DMS153 treated with DMSO at 0.1 percent for 48 hours (cell line): ENCODE data around the gene ANKS4B.
"Not testable (repeated sequence)": the region's sequence is repeated elsewhere in the genome, so short reads cannot be mapped to it uniquely, and the experiment has no call there.

Experiments used
- DNase-seq: peaks from one replicate; lab custom pipeline; 2025; ENCODE audit not compliant: unreplicated experiment; lab: John Stamatoyannopoulos, UW

ANKS4B gene, protein sequence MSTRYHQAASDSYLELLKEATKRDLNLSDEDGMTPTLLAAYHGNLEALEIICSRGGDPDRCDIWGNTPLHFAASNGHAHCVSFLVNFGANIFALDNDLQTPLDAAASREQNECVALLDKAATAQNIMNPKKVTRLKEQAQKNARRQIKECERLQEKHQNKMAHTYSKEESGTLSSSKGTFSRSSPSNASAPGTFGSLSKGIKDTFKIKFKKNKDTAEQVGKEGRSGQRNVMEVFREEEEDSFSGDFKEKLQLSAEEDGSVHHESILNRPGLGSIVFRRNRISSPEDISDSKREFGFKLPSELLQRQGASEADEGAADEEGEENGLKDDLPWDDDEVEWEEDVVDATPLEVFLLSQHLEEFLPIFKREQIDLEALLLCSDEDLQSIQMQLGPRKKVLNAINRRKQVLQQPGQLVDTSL

DNA sequence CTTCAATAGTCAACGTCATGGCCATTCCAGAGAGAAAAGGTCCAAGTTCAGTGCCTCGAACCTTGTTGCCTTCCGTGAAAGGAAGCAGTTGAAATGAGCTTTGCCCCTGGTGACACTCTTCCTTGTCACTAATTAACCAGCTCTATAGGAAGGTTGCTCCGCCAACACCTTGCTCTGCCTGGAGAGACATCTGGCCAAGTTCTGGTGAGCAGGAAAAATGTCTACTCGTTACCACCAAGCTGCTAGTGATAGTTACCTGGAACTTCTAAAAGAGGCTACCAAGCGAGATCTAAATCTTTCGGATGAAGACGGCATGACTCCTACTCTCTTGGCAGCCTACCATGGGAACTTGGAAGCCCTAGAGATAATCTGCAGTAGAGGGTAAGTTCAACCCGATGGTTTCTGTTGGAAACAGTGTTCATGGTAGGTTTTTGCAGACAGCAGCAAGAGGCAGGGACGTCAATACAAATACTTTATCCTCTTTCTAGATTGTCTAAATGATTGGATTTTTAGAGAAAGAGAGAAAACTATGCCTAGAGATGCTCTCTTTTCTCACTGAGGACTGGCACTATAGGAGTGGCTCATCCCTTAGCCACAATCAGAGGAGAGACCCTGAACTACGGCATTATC, at the start of gene ANKS4B:
Gene ANKS4B, plus strand, starts transcription at position 179 of the 630 bp plus-strand sequence. Its CDS starts 39 bp downstream, at position 218.
- no peak for DNase-seq

DNA sequence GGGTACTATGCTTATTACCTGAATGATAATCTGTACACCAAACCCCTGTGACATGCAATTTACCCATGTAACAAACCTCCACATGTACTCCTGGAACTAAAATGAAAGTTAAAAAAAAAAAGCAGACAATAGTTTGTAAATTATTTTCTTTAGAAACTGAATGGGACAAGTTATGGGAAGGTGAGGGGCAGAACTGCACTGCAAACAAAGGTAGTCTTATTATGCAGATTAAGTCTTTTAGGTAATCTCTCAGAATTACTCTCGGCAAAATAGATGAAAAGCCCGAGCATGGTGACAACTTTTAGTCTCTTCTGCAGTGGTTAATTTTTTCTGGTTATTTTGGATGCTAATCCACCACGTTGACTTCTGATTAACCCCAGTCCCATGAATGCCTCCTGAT, 49.5 kb upstream of the ANKS4B start:
- DNase-seq = no peak

DNA sequence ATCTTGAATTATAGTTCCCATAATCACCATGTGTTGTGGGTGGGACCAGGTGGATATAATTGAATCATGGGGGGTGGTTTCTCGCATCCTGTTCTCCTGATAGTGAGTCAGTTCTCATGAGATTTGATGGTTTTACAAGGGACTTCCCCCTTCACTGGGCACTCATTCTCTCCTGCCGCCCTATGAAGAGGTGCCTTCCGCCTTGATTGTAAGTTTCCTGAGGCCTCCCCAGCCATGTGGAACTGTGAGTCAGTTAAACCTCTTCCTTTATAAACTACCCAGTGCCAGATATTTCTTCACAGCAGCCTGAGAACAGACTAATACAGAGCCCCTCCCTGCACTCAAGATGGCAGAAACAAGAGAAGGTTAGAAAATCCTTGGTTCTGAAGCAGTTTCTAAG, 48.7 kb upstream of the ANKS4B start:
- DNase-seq = no peak

DNA sequence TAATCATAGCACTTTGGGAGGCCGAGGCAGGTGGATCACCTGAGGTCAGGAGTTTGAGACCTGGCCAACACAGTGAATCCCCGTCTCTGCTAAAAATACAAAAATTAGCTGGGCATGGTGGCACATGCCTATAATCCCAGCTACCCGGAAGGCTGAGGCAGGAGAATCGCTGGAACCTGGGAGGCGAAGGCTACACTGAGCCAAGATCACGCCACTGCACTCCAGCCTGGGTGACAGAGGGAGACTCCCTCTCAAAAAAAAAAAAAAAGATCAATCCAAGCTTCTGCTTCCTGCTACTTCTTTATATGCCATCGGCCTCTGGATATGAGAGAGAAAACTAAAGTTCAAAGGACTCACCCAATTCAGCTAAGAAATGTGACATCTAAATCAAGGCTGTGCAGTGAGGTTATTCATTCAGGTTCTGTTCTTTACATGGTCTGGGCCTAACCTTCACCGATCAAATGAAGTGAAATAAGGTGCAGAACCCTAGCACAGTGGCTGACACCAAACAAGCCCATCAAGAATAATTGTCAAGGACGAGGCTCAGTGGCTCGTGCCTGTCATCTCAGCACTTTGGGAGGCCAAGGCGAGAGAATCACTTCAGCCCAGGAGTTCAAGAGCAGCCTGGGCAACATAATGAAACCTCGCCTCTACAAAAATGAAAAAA, 47.7 kb upstream of the ANKS4B start:
- DNase-seq = no peak

DNA sequence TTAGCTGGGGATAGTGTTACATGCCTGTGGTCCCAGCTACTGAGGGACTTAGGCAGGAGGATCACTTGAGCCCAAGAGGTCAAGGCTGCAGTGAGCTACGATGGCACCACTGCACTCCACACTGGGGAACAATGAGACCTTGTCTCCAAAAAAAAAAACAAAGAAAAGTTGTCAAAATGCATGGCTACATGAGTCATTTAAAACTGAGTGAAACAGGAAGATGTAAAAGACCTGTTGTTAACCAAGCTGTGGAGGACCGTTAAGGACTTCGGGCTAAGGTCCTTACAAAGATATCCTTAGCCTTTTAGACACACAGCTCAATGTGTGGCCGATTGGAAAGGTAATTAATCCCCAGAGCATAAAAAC, 47.2 kb upstream of the ANKS4B start:
- DNase-seq = no peak

DNA sequence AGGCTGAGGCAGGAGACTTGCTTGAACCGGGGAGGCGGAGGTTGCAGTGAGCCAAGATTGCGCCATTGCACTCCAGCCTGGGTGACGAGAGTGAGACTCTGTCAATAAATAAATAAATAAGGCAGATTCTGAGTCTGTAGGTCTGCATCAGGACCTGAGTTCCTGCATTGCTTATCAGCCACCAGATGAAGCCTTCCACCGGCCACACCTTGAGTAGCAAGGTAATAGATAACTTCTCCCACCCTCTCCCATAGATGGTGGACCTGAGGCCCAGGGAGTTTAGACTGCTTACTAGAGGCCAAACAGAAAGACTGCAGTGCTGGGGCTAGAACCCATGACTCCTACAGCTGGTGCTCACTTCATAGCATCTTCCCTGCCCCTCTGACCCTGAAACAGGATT, 44.2 kb upstream of the ANKS4B start:
- DNase-seq = no peak

DNA sequence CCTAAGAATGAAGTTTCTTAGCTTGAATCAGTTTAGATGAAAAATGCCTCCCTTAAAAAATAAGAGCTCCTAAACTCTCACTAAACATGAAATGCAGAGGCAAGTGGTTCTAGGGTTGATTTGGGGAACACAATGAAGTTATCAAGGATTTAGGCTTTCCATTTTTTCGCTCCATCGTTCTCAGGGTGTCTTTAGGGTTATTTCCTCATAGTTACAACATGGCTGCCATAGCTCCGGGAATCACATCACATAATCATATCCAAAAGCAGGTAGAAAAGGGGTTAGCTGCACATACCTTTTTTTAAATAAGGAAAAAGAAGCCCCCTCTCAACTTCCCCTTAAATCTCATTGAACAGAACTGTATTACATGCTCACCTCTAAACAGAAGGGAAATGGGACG, 43.5 kb upstream of the ANKS4B start:
- no peak for DNase-seq

DNA sequence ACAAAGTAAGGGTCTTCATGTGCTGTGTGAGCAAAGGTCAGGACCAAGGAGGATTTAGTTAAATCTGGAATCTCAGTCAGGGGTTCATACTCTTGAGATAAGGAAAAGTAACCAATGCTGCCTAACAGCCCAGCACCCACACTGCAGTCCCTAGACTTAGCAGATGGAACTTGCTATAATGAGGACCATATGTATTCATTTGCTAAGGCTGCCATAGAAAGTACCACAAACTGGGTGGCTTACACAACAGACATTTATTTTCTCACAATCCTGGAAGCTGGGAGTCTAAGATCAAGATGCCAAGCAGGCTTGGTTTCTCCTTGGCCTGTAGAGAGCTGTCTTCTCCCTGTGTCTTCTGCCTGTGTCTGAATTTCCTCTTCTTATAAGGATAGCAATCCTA, 42.9 kb upstream of the ANKS4B start:
- DNase-seq = no peak

DNA sequence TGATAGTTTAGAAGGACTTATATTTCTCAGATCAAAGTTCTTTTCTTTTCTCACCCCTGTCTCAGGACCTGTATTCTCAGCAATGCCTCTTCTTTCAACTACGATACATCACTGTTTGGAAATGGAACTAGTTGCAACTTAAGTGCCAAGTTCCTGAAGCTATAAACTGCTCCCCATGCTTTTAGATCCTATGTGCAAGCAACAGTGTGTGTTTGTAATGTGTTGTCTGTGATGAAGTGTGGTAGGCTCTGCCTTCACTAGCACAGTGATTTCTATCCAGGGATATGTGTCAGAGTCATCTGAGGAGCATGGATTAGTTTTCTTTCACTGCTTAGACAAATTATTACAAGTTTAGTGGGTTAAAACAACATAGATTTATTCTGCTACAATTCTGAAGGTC, 40.5 kb upstream of the ANKS4B start:
- DNase-seq = no peak

DNA sequence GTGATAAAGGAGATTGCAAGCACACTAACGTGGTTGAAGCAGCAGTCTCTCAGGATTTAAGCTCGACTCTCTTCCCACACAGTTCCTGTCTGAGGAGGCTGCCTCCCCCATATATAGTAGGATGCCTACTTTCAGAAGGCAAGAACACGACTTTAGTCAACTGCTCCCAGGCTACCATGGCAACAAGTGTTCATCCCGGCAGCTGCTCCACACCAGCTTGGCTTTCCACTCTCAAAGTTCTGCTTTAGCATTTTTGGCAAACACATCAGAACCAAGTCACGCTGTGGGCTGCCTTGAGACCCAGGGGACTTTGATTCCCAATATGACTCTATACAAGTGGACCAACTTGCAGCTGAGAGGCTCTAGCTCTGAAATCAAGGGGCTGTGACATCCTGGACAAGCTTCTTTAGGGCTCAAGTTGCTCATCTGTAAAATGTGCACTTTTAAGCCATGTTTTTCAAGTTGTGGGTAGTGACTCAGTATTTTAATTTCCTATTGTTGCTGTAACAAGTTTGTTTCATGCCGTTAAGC, 38.7 kb upstream of the ANKS4B start:
- no peak for DNase-seq

DNA sequence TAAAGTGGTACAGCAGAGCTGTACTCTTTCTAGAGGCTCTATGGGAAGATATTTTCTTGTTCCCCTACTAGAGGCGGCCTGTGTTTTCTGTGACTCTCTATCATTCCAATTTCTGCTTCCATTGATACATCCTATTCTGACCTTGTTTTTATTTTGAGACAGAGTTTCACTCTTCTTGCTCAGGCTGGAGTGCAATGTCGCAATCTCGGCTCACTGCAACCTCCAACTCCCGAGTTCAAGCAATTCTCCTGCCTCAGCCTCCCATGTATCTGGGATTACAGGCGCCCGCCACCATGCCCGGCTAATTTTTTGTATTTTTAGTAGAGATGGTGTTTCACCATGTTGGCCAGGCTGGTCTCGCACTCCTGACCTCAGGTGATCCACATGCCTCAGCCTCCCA, 38.2 kb upstream of the ANKS4B start:
- DNase-seq = not testable (repeated sequence)

DNA sequence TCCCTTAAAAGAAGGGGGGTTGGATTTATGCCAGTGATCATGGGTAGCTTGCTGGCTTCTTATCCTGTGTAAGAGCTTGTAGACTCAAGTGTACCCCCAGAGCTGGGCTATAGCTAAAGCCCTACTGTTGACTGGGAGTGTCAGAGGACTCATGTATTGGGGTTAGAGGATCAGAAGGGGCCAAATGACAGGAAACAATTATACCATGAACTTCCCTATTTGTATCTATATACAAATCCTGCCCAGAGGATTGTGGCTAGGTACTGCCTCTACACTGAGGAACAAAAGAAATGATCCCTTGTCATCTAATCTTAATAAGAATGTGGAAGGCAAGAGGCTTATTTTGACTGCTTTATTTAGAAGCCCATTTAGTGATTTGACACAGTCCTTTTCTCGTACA, 36.4 kb upstream of the ANKS4B start:
- no peak for DNase-seq

DNA sequence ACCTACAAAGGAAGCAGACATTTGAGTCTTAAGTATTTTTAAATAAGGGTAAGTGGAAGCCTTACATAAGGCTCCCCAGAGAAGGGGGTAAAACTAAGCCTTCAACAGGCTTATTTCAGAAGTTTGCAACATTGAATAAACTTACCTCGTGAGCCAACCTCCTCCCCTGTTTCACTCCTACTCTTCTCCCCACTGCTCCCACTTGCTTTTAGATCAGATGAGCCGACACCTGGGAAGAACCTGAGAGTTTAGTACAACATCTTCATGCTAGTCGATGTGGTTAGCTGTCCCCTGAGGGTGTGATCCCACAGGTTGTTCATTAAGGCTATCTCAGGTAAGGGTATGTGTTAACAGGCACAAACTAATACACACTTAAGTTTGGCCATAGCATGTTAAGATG, 35.9 kb upstream of the ANKS4B start:
- no peak for DNase-seq

DNA sequence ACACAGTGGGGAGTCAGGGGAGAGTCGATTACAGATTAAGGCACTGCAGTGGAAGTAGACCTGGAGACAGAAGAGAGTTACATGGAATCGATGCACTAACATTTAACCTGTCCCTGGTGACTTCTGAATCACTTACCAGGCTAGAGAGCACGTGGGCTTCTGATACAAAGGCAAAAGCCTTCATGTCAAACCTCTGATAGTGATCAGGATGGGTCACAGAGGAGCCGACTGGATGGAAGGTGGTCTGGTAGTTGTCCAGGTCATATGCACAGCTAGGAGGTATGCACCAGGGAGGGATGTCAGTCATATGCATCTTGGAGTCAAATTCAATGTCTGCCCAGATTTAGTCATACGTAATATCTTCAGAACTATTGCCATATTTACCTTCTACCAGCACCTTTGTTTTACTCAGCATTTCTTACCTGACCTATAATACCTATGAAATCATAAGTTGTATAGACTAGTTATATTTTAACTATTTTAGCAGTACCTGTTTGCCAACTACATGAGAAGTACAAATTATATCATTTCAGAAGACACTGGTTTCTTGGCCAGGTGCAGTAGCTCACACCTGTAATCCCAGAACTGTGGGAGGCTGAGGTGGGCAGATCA, 33.8 kb upstream of the ANKS4B start:
- no peak for DNase-seq

DNA sequence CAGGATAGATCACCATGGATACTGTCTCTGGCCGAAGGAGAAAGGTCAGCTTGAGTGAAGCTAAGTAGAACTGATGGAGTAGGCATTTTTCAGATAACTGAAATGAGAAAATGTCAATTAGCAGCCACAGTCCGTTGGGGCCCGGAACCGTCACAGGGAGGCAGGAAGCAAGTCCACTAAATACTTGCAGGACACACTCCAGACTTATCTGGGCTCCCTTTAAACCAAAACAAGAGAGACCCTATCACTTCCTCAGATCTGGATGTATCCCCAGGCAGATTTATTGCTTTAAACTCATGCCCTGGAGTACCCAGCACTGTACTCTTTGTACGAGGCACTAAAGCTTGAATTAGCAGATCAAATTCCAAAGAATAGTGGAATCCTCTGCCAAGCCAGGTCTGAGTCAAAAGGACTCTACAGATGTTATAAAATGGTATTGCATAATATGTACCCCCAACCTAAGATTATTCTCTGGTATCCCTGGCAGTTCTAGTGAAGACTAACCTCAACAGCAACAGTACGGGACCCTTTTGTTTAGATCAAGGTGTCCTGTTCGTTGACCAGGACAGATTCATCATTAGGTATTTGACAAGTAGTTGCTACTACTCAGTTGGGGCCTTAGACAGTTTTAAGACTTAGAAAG, 30.2 kb upstream of the ANKS4B start:
- DNase-seq = no peak

DNA sequence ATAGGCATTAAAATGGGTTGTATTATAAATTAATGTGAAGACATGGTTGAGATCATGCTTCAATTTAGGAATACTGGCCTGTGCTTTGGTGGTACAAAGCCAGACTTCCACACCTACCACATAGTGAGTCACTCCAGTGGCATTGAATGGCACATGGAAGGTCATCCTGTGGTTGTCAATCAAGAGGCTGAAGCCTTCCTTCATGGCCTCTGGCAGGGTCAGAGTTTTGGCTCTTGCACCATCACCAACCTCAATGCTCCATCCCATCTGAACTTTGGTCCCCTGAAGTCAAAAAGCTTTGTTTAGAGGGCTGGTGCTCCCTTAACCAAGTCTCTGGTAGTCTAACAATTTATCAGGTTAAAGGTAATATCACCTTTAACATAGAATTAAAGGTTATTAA, 28.2 kb upstream of the ANKS4B start:
- DNase-seq = no peak

DNA sequence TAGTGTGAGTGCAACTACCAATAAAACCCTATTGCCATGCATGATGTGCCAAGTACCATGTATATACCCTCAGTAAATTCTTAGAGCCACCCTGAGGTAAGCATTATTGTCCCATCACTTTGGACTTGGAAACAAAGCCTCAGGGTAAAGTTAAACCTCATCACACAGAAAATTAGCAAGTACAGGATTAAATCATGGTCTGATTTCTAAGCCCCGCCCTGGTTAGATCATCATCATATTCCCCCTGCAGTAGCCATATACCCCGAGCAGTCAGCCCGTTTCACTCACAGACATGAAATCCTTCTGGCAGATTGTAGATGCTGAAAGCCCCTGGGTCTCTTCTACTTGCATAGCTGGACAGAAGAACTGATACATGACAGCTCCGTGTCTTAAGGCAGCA, 26.9 kb upstream of the ANKS4B start:
- DNase-seq = no peak

DNA sequence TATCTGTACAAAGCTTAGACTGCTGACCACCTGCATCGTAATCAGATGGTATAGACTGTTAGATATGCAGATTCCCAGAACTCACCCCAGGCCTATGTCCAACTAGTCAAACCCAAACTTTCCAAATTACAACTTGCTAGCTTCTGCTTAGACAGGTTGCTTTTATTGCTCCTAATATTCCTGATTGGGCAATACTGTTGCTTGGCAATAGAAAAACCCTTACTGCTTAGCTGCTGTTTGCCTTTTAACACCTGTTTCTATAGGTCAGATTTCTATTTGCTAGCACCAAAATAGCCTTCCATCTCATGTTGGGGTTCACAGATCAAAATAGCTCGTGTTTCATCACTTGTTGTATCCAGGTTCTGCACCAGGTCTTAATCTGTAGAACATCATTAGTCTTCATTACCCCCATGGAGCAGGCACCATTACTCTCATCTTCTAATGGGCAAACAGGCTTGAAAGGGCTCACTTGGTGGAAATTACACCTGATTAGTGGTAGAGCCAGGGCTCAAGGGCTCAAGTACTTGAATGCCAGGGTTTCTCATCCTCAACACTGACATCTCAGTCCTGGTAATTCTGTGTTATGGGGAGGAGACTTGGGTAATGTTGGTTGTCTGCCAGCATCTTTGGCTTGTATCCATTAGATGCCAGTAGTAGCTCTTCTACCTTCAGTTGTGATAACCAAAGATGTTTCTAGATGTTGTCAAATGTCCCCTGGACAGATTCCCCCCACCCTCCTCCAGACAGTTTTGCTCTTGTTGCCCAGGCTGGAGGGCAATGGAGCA, 24.9 kb upstream of the ANKS4B start:
- DNase-seq = no peak

DNA sequence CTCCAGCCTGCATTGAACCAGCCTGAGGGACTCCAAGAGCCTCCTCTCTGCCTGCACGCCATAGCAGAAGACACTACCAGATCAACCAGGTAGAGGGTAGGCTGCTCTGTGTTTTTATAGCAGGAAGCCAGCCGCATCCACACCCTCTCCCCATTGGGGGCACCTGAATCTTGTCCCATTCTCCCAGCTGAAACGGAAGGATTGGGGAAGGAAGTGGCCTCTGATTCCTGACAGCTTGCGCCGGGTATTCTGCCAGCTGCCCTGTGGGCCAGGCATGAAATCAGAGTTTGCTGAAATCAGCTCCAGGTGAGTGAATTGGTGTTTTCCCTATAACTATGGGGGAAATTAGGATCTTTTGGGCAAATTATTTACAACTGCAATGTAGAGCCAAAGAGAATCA, 22.0 kb upstream of the ANKS4B start, which contains the start of gene ZP2:
Gene ZP2, minus strand, starts transcription at position 89 of the 400 bp plus-strand sequence. Its CDS starts 27 bp downstream, at position 62.
- no peak for DNase-seq

DNA sequence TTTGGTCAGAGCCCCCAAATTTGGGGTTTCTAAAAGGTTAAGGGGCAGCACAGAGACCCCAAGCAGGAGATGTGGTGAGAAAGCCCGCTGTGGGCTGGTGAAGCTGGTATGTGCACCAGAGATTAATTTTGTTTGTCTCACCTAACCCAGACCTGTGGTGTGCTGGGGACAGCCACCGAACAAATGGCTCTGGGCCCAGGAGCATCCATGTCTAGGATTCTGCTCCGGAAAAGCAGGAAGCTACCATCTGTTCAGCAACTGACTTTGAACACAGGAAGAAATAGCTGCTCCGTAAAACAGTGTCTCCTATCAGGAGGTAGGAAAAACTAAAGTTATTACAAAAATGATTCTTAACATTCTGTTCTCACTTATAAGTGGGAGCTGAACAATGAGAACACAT, 19.4 kb upstream of the ANKS4B start:
- no peak for DNase-seq
